T1000 (cell line): Measurements from ENCODE around the gene WAPL.

ENCODE experiments used
- DNase-seq: peaks from one replicate; lab custom pipeline; 2025; ENCODE audit warnings: mixed read lengths; lab: John Stamatoyannopoulos, UW

The WAPL gene

DNA sequence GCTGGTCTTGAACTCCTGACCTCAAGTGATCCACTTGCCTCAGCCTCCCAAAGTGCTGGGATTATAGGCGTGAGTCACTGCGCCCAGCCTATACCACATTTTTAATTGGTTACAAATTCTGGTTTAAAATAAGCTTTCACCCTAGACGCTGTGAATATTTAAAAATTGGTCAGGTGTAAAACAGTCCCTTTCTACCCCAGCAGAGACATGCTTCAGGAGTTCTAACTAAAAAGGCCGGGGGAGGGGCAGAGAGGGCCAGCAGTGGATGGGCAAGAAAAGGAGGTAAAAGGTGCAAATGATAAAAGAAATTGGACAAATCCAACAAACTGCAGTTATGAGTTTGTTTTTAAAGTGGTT is 70.0 kb downstream of the WAPL start:
- DNase-seq: no peak

DNA sequence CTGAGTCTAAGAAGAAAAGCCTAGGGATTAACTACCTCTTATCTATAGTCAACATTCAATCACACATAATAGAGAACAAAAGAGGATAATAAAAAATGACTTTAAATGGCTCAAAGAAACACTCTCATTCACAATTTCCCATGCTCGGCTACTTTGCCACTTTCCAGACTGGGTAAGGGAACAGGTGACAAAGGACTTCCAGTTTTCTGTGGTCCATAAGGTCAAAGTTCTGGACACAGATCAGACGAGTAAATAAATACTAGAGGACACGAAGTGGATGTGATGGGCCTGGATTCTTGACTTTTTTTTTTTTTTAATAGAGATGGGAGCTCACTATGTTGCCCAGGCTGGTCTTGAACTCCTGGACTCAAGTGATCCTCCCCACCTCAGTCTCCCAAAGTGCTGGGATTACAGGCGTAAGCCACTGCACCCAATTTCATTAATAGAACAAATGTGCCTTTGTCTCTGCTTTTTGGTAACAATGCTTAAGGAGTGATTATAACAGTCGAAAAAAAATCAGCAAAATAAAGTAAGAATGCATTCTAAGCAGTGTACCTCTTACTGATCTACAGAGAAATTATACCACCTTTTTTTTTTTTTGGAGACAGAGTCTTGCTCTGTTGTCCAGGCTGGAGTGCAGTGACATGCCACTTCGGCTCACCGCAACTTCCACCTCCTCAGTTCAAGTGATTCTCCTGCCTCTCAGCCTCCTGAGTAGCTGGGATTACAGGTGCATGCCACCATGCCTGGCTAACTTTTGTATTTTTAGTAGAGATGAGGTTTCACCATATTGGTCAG is 70.6 kb downstream of the WAPL start:
- no peak for DNase-seq

DNA sequence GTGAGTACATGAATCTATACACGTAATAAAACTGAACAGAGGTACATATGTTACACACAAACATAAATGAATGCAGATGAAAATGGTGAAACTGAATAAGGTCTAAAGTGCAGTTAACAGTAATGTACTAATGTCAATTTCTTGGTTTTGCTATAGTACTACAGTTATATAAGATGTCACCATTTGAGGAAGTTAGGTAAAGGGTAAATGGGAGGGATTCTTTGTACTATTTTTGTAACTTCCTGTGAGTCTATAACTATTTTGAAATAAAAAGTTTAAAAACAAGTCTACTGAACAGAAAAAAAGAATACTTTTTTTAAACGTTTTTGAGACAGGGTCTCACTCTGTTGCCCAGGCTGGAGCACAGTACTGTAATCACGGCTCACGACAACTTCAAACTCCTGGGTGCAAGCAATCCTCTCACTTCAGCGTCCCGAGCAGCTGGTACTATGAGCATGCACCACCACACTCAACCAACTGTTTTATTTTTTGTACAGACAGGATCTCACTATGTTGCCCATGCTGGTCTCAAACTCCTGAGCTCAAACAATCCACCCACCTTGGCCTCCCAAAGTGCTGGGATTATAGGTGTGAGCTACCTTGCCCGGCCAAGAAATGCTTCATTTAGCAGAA is 71.5 kb downstream of the WAPL start:
- no peak for DNase-seq

DNA sequence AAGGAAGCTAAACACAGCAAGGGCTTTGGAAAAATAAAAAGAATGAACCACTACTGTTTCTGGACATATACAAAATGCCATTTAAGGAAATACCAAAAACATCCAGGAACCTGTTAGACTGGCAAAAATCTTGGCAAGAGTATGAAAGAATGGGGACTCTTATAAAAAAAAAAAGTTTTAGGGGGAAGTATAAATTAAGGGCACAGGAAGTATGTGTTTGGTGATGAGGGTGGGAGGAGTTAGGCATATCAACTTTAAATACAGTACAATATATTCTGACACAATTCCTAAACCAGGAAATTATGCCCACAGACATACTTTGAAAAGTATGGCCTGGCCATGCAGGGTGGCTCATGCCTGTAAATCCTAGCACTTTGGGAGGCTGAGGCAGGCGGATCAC is 74.2 kb downstream of the WAPL start:
- no peak for DNase-seq

DNA sequence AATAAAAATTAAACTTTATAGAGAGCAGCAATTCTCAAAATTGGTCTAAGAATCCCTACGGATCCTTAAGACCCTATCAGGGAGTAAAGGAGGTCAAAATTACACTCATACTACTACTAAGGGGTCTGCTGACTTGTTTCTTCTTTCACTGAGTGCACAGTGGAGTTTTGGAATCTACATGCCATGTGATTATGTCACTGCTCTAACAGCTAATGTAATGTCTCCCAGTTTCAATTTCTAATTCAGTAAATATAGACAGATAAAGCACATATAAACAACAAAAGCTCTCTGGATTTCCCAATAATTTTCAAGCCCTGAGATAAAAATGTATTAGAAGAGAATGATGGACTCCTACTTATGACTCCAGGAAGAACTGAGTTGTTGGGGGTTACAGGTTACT is 74.6 kb downstream of the WAPL start:
- DNase-seq: no peak

DNA sequence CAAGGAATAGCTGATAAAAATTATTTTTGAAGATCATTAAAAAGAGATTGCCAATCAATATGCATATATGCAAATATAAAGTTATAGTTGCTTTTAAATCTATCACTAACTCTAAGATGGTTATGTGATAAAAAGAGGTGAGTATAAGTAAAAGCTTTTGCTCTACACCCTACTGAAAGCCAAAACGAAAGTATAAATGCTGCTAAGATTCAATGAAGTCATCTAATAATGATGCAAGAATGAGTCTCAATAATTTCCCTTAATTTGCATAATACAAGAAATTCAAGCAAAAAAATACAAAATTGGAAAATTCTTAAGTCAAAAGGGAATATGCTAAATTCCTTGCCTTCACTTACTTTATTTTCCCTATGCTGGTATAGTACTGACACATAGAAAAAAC is 75.2 kb downstream of the WAPL start:
- DNase-seq: no peak

DNA sequence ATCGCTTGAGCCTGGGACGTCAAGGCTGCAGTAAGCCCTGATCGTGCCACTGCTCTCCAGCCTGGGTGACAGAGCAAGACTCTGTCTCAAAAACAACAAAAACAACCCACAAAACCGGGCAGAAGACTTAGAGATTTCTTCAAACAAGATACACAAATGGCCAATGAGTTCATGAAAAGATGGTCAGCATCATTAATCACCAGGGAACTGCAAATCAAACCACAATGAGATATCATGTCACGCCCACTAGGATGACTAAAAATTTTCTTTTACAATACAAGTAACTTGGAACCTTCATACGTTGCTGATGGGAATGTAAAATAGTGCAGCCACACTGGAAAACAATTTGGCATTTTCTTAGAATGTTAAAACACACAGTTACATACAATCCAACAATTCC is 77.7 kb downstream of the WAPL start:
- DNase-seq: no peak

DNA sequence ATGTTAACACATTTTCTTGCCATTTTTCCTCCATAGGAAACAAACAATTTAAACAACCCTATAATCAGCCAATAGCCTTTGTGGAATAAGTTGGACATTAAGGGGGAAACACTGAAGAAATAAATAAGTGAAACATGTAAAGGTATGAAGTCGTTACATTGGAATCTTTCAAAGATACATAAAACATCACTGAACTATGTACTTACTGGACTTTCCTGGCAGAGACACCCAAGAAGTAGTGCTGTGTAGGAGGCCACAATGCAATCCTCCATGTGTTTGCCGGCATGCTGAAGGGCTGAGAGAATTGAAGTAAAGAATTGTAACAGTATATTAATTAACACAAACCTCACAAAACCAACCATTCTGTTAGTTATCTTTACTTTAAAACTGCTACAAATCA is 78.5 kb downstream of the WAPL start:
- no peak for DNase-seq

DNA sequence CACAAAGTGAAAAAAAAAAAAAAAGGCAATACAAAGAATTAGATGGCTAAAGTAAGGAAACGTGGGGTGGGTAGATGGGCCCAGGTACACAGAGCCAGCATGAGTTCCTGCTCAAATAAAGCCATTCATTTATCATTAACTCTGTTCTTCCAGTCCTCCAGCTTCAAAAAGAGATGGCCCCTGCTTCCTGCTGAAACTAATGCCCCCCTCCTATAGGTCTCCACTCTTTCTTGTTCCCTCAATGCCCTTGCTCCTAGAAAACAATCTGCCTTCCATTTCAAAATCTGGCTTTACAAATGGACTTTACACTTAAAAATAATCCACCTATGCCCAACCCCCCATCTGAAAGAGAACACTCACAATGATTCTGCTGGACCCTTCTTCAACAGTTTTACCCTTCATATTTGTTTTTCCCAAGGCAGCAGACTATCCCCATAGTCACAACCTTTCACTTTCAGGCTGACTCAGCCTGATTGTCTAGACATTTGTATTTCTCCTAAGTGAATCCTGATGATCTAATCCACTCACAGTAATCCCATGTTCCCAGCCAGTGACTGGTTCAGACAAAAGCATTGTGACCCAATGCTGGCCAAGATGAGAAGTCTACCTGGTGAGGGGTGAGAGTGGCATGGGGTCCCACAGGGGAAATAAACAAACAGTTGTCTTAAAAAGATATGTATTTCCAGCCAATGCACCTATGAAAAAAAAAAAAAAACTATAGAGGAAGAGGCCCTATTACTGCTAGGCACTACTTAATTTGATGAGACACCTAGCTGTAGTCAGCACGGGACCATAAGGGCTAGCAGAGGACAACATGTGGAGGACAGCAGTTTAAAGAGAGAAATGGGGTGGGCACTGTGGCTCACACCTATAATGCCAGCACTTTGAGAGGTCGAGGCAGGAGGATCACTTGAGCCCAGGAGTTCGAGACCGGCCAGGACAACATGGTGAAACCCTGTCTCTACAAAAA is 80.4 kb downstream of the WAPL start:
- DNase-seq: no peak

DNA sequence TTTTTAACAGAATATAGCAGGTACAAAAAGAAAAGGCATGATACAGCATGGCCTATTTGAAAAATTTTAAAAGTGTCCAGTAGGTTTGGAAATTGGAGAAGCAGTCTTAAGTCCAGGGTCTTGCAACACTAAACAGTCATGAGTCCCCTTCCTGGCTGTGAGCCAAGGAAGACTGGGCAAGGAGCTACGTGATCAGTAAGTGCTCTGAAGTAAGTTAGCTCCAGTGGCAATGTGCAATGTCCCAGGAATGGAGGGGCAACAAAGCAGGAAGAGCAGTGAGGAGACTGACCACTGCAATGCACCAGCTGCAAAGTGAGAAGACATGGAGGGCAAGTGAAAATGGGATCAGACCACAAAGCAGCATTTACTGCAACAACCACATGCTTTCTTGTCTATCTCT is 82.0 kb downstream of the WAPL start:
- no peak for DNase-seq

DNA sequence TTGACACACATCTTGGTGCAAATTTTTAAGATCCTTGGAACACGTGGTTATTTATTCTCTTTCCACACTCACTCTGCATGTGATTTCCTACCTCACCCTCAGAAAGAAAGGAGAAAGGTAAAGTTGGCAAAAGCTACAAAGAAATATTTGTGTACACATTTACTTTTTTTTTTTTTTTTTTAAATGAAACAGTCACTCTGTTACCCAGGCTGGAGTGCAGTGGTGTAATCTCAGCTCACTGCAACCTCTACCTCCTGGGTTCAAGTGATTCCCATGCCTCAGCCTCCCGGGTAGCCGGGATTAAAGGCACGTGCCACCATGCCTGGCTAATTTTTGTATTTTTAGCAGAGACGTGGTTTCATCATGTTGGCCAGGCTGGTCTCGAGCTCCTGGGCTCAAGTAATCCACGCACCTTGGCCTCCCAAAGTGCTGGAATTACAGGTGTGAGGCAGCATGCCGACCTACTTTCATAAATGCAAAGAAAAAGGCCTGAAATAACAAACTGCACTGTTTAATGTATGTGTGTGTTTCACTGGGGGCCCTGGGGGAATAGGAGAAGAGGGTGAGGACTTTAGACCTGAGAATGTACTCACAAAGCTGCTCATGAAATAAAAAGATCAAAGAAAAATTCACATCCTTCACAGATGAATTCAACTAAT is 83.4 kb downstream of the WAPL start:
- no peak for DNase-seq

DNA sequence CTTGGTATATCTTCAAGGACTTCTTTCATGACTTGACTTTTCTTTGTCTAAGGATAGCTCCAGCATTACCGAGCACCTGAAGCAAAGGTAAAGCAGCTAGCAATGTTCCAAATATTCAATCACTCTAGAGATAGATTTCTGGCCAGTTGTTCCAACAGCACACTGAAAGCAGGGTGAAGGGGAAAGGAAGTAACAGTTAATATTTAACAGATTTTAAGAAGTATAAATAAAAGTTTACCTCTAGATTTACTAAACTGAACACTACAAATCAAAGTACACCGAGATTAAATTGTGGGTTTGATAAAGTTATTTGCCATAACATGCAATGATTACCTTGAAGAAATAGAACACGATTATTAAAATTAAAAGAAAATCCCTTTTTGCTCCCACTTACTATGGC is 84.1 kb downstream of the WAPL start:
- DNase-seq: no peak

DNA sequence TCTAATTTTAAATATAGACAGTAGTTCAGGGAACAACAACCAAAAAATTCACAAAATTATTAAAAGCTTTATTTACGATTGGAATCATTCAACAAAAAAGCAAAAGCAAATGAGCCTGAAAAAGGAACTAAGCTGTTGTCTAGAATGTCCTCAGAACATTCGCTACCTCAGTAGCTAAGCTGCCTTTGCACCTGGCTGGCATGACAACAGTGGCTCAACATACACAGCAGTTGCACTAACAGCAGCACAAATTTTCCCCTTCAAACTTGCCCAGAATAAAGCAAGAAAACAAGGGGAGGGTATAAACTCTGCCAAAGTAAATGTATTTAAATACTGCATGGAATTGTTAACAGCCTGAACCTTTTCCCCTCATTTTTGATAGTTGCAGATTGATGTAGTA is 84.6 kb downstream of the WAPL start:
- no peak for DNase-seq

DNA sequence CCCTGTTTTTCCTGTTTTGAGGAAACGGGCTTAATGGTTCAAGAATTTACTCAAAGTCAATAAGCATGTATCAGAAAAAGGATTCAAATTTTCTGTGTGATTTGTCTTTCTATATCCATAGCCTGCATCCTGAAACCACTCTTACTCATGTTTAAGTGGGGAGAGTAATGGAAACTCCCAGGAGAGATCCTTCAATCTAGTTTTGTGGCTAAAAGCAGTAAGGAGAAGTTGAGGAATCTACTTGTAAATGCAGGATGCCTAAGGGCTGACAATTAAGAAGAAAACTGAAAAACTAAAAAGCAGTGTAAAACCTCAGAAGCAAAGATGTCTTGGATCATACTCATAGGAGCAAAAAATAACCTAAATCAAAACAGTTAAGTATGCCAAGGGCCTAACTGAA is 86.9 kb downstream of the WAPL start:
- no peak for DNase-seq

DNA sequence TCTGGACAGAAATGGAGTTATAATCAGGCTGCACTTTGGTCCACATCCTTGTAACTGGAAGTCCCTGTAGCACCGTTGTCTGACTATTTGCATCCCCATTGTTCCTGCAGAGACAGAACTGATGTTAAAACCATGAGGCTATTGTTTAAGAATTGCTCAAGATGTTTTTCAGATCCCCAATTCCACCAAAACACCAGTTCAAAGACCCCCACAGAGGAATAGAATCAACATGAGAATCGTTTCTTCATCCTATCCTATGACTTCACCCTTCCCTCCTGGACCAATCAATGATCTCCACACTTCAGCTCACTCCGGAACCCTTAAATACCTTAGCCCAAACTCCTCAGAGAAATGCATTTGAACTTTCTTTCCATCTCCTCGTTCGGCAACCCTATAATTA is 97.9 kb downstream of the WAPL start:
- DNase-seq: no peak

DNA sequence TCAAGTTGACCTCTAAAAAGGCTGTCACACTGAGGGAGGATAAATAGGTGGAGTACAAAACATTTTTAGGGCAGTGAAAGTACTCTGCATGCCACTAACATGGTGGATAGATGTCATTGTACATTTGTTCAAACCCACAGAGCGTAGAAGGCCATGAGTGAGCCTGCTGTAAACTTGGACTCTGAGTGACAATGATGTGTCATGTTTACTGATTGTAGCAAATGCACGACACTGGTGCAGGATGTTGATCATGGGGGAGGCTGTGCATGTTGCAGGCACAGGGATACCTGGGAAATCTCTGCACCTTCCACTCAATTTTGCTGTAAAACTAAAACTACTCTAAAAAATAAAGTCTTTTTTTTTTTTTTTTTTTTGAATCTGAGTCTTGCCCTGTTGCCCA is 102.5 kb downstream of the WAPL start:
- no peak for DNase-seq

DNA sequence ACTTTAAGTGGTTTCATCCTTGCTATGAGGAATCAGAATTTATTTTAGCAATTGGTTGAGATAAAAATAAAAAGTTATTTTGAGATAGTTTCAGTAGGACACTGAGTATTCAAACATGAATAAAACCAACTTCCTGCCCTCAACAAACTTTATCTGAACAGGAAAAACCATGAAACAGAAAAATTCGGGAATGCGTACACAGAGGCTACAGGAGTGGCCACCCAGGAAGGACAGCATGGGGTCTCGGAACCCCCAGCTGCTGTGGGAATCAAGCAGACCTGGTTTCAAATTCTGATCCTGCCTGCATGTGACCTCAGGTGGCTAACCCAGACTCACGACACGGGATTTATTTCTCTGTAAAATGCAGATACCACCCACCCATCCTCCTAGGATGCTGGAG is 106.0 kb downstream of the WAPL start:
- DNase-seq: no peak

DNA sequence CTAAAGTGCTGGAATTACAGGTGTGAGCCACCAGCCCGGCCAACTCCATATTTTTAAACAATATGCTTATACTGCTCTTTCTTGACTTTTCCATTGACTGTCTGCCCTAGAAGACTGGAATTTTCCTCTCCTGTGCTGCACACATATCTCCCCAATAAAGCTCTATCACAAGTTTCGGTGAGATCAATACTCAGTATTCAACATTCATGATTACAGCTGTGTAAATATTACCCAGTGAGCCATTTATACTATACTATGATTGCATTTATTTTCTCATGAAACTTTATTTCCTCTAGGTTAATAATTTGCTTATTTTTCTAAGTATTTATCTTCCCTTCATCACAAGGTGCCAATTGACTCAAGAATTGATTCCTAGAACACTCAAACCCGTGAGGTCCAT is 106.5 kb downstream of the WAPL start:
- no peak for DNase-seq

DNA sequence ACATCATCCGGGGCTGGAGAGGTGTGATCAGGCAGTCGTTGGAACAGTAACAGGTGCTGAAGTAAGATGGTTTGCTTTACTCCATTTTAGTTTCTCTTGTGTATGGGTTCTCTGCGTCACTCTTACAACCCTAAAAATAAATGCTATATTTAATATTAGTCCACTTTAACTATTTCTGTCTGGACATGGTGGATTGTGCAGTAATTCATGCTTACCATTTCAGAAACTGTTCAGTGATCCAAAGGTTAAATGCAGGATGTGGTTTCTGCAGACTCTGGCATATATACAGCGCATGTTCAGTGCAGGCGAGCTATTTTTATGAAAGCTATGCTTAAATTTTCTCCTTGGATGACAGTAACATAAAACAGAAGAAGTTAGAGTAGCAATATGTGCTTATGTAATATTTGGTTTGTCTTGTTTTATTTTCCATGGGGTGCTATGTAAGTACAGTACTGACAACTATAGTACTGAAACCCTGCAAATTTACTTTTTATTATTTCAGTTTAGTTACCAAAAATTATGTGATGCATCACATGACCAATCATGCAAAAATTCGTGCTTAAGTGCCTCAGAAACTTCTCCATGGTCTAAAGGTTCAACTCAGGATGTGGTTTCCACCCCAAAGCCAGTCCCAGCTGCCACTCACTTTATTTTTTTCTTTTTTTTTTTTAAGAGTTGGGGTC is 108.4 kb downstream of the WAPL start:
- DNase-seq: no peak

DNA sequence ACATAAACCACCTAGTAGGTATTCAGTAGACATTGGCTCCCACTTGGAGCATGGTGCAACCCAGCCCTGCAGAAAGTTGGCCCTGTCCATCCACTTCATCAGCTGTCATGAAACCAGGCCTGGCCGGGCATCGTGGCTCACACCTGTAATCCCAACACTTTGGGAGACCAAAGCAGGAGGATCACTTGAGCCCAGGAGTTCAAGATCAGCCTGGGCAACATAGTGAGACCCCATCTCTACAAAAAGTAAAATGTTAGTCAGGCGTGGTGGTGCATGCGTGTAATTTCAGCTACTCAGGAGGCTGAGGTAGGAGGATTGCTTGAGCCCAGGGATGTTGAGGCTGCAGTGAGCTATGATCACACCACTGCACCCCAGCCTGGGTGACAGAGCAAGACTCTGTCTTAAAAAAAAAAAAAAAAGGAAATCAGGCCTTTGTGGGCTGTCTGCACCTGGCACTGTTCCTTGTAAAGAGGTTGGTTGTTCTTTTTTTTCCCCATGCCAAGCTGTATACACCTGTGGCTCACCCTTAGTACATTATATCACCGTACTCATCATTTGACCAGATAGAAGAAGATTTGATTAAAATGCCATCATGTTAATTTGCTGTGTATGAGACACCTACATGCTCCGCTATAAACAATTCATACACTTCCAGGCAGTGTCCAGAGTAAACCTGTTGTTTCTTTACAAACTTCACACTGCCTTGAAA is 109.6 kb downstream of the WAPL start:
- no peak for DNase-seq

DNA sequence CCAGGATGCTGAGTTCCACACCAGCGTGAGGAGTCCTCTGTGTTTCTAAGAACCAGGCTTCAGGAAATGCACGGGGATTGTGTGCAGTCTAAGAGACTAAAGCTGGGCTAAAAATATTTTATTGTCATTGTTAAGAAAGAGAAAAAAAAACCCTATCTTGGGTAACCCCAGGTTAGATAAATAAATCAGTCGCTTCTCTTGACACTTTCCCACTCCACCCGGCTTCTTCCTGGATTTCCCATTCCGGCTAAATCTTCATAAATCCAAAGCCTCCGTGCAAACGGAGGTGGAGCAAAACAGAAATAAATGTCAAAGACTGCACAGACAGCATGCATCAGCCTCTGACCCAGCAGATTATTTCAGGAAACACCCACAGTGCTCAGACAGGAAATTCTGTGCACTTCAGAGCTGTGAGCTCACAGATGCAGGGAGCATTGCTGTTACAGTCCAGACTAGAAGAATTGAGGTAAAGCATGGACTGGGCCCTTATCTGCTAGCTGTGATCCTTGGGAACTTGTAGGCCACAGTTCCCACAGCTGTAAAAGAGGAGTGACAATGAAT is 110.2 kb downstream of the WAPL start:
- no peak for DNase-seq
